K562 (cell line): ENCODE data around the gene UBE3B. TPM values are rescaled to one million over a fixed set of nuclear protein-coding genes. Genes with fewer than 3 reads are reported as not detected.

ENCODE experiments used
- ATAC-seq: fragments of 200-7000 bp; cut with Tn5 transposase; 3 replicates; pipeline ENCODE4 v1.9.1; 2020; ENCODE audit warnings: moderate library complexity
- BruUV-seq: library from RNA; stranded (reverse); fragments of 400-500 nt; replicated peaks from 2 replicates; lab custom pipeline; 2021; lab: Mats Ljungman, UMichigan
- CTCF ChIA-PET: fragments of 300-600 bp; formaldehyde crosslinking; extraction: SDS; loops from one replicate; lab custom pipeline; 2021; ENCODE audit warnings: low intra/inter-chr PET ratio; lab: Yijun Ruan, JAX
- POLR2A ChIA-PET: fragments of 300-600, 350-650 bp; sonication (Branson Sonifier 250); formaldehyde crosslinking; extraction: SDS; loops from one replicate; lab custom pipeline; 2021; ENCODE audit warnings: antibody characterized with exemption, inconsistent platforms; lab: Yijun Ruan, JAX
- DNase-seq, 4 experiments: peaks; one replicate each; pipeline versions ENCODE4 v3.0.0 to v3.0.0-alpha.2; 2011 to 2018; ENCODE audit warnings: low spot score in 3 of 4, mixed read lengths in 3 of 4; ENCODE audit errors: extremely low read depth in 1 of 4
- FAIRE-seq: peaks from 2 replicates; lab custom pipeline; 2011; peaks lifted over from hg19 to GRCh38; lab: Jason Lieb, UNC
- H2AFZ ChIP-seq: 2 replicates; pipeline ENCODE4 v1.6.0; 2011; ENCODE audit warnings: low read depth, low read length, control low read depth, inconsistent platforms
- H3K27ac ChIP-seq: fragments of 200-600 bp; 3 replicates; pipeline ENCODE4 v1.8.0; 2011; ENCODE audit warnings: low read depth, mild to moderate bottlenecking, control low read depth, inconsistent platforms, low read length, moderate library complexity, mixed read lengths; ENCODE audit errors: extremely low read depth
- H3K27me3 ChIP-seq, 2 experiments: fragments of 300-600 bp in 1 of 2; 2 replicates in 1 of 2; 3 replicates in 1 of 2; pipeline versions ENCODE4 v1.6.0 to v1.8.0; 2011; ENCODE audit warnings: inconsistent platforms in 2 of 2, low read length in 2 of 2, mild to moderate bottlenecking in 1 of 2, mixed read lengths in 1 of 2, moderate library complexity in 1 of 2; ENCODE audit not compliant: control insufficient read depth in 2 of 2, insufficient read depth in 2 of 2
- H3K36me3 ChIP-seq: fragments of 300-600 bp; 3 replicates; pipeline ENCODE4 v1.8.0; 2011; ENCODE audit warnings: mild to moderate bottlenecking, low read length, inconsistent platforms; ENCODE audit not compliant: control insufficient read depth, insufficient read depth
- H3K4me1 ChIP-seq, 2 experiments: fragments of 200-600 bp in 1 of 2; replicated peaks in 1 of 2; 2 replicates in 1 of 2; 3 replicates in 1 of 2; pipeline versions ENCODE4 v1.5.1 to v1.8.0; 2011; ENCODE audit warnings: inconsistent platforms in 2 of 2, low read length in 2 of 2, mild to moderate bottlenecking in 1 of 2, mixed read lengths in 1 of 2, moderate library complexity in 1 of 2; ENCODE audit not compliant: control insufficient read depth in 2 of 2, insufficient read depth in 2 of 2
- H3K4me2 ChIP-seq: 2 replicates; pipeline ENCODE4 v1.6.1; 2011; ENCODE audit warnings: low read length, control low read depth, inconsistent platforms, mixed read lengths; ENCODE audit not compliant: insufficient read depth
- H3K4me3 ChIP-seq: fragments of 200-600 bp; sonication (generic), shearing (Covaris generic); 2 replicates; pipeline ENCODE4 v1.5.1; 2016; ENCODE audit warnings: control low read depth, inconsistent platforms
- H3K79me2 ChIP-seq: fragments of 200-600 bp; 3 replicates; pipeline ENCODE4 v1.8.0; 2011; ENCODE audit warnings: low read length, inconsistent platforms; ENCODE audit not compliant: control insufficient read depth, insufficient read depth
- H3K9ac ChIP-seq, 2 experiments: 2 replicates each; pipeline versions ENCODE4 v1.6.0 to v1.6.1; 2011; ENCODE audit warnings: low read depth in 2 of 2, low read length in 2 of 2, control low read depth in 1 of 2, inconsistent platforms in 1 of 2, mild to moderate bottlenecking in 1 of 2, mixed read lengths in 1 of 2; ENCODE audit not compliant: insufficient read depth in 1 of 2
- H3K9me1 ChIP-seq: one replicate; pipeline ENCODE4 v1.6.0; 2011; ENCODE audit warnings: inconsistent platforms, mild to moderate bottlenecking, low read length, moderate library complexity; ENCODE audit not compliant: control insufficient read depth, insufficient read depth
- H3K9me3 ChIP-seq: replicated peaks from 2 replicates; pipeline ENCODE4 v1.5.1; 2011; ENCODE audit warnings: low read depth, low read length, inconsistent platforms; ENCODE audit not compliant: control insufficient read depth, insufficient read depth
- H4K20me1 ChIP-seq: replicated peaks from 2 replicates; pipeline ENCODE4 v1.6.1; 2011; ENCODE audit warnings: low read length, inconsistent platforms, mixed read lengths; ENCODE audit not compliant: control insufficient read depth, insufficient read depth
- MBD2 ChIP-seq: sonication (generic); IDR thresholded peaks from 2 replicates; pipeline ENCODE4 v1.6.1; 2016; ENCODE audit warnings: low read depth, borderline replicate concordance
- SREBF2 ChIP-seq: sonication (generic); formaldehyde crosslinking; IDR thresholded peaks from 2 replicates; pipeline ENCODE4 v1.4.0; 2020; ENCODE audit warnings: mild to moderate bottlenecking, missing genetic modification reagents
- STAT5A ChIP-seq: IDR thresholded peaks from 2 replicates; pipeline ENCODE4 v1.6.1; 2012; ENCODE audit warnings: low read length, inconsistent platforms, borderline replicate concordance
- ZBTB17 ChIP-seq: fragments of 450-650 bp; formaldehyde crosslinking; IDR thresholded peaks from 2 replicates; pipeline ENCODE4 v1.4.0; 2020; ENCODE audit warnings: mild to moderate bottlenecking
- ZNF146 ChIP-seq: IDR thresholded peaks from one replicate; pipeline ENCODE4 v1.6.1; 2018; ENCODE audit warnings: missing compliant biosample characterization; ENCODE audit not compliant: unreplicated experiment
- WGBS: fragments of 100-300 bp; shearing (Covaris generic); methylation state at CpG from one replicate; pipeline ENCODE4 v1.1.6; 2016; ENCODE audit warnings: low coverage, mixed read lengths; ENCODE audit not compliant: insufficient coverage; ENCODE audit errors: missing lambda C conversion rate; 5-methylcytosine and 5-hydroxymethylcytosine counted together
- in situ Hi-C: fragments of 300-500 bp; cut with MboI; formaldehyde crosslinking; loops from 4 replicates; pipeline ENCODE4 v1.15.0; 2018; ENCODE audit warnings: inconsistent platforms, mixed read lengths
- intact Hi-C: fragments of 100-400 bp; cut with micrococcal nuclease; formaldehyde crosslinking; loops from 2 replicates; pipeline ENCODE4 v1.14.2; 2022
- polyA plus RNA-seq, 8 experiments: library from polyadenylated mRNA; depleted of rRNA in 4 of 8; stranded (reverse) in 5 of 8; unstranded in 3 of 8; fragments of >200 nt; fragmentation: Nextera tagmentation in 2 of 8; fragmentation: Illumina TruSeq in 1 of 8; extraction: Ambion mirVana in 2 of 8; extraction: Trizol in 1 of 8; gene quantifications; 2 replicates each; pipeline versions ENCODE4 v1.2.1 to v1.2.3, GENCODE V29; 2011 to 2014; ENCODE audit warnings: inconsistent platforms in 1 of 8, missing spikeins in 1 of 8
- total RNA-seq, 7 experiments: library from RNA; depleted of rRNA in 6 of 7; stranded (reverse); fragments of >200 nt in 6 of 7; fragmentation: Illumina TruSeq in 2 of 7; extraction: Trizol in 2 of 7; gene quantifications; 2 replicates each; pipeline versions ENCODE4 v1.2.1 to v1.2.3, GENCODE V29; 2011 to 2021; ENCODE audit warnings: low replicate concordance in 1 of 7
- TF ChIP-seq, protein P1 (sequence below): fragments of 450-650 bp; IDR thresholded peaks from 2 replicates; pipeline ENCODE4 v1.7.1; 2018; ENCODE audit warnings: mild to moderate bottlenecking, low read depth; ENCODE audit not compliant: partially characterized antibody

The UBE3B gene
- total and polyA plus RNA-seq, 9 of the 15 experiments (the other 6 are each of a cell fraction or from before 2014, with no cell fraction given): 7.6 to 23.6 (median 15.5) TPM

- no peak for ATAC-seq
- FAIRE-seq: no peak
- Histone ChIP-seq H3K9ac (no peak overlapping the region), H3K9me3 (no peaks in the 10 kb centered on the region), H3K4me3 (no peak overlapping the region), H3K36me3 (peaks cover 13% of the 10 kb centered on the region; the same call in 2 of the 3 replicates), H2AFZ (no peak overlapping the region), H3K27ac (no peak overlapping the region), H3K79me2 (peaks cover 42% of the 10 kb centered on the region), H4K20me1 (0 out of 2 replicates have a peak, but pooled peaks cover 7% of the 10 kb centered on the region), H3K27me3 (no peaks in the 10 kb centered on the region), H3K4me2 (no peak overlapping the region), H3K9me1 (no peaks in the 10 kb centered on the region), H3K4me1 (peaks cover 9 to 11% of the 10 kb centered on the region in 2 experiments; a peak in 4 of 5 replicates)
- 47% methylated on average over 1 of the region's 1 CpG for WGBS
- no peak for TF ChIP-seq STAT5A
- no peak for TF ChIP-seq ZNF146 (CRISPR knock-in tag)
- TF ChIP-seq MBD2: no peak
- TF ChIP-seq ZBTB17 (CRISPR knock-in tag): no peak
- no peak for TF ChIP-seq SREBF2 (CRISPR knock-in tag)
- TF ChIP-seq, protein P1, sequence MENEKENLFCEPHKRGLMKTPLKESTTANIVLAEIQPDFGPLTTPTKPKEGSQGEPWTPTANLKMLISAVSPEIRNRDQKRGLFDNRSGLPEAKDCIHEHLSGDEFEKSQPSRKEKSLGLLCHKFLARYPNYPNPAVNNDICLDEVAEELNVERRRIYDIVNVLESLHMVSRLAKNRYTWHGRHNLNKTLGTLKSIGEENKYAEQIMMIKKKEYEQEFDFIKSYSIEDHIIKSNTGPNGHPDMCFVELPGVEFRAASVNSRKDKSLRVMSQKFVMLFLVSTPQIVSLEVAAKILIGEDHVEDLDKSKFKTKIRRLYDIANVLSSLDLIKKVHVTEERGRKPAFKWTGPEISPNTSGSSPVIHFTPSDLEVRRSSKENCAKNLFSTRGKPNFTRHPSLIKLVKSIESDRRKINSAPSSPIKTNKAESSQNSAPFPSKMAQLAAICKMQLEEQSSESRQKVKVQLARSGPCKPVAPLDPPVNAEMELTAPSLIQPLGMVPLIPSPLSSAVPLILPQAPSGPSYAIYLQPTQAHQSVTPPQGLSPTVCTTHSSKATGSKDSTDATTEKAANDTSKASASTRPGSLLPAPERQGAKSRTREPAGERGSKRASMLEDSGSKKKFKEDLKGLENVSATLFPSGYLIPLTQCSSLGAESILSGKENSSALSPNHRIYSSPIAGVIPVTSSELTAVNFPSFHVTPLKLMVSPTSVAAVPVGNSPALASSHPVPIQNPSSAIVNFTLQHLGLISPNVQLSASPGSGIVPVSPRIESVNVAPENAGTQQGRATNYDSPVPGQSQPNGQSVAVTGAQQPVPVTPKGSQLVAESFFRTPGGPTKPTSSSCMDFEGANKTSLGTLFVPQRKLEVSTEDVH: no peak
- POLR2A ChIA-PET: no interaction called here
- no peak for DNase-seq
- in situ Hi-C loops: no loop called here
- CTCF ChIA-PET: no interaction called here
- intact Hi-C loops: loop anchor here (5.0 kb wide), 1 partner anchor 47 kb away; no protein-coding TSS in a partner anchor
- no TSS peak for BruUV-seq
Measured at GRCh38 chr12:109479761-109480160, 2.3 kb downstream of the UBE3B start.
